HG02588 (cell line): ENCODE results near the gene TENT4A.

Experiments
- ATAC-seq: cut with Tn5 transposase; IDR thresholded peaks from one replicate; pipeline ENCODE4 v1.9.1; 2021; ENCODE audit warnings: mild to moderate bottlenecking, moderate library complexity; ENCODE audit not compliant: unreplicated experiment

Gene TENT4A

DNA sequence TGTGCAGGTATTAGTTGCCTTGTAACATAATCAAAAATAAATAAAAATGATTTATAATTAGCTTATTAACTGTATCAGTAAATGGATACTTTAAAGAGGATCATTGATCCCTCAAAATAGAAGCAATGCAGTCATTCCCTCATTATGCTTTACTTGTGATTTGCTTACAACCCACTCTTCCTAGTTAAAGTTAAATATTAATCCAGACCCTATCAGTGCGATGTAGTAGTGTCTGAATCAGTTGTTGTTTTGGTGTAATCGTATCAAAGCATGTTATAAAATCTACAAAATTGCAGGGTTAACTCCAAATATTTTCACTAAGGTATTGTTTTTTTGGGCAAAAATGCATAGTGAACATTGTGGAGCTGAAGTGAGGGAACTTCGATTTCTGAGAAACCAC, 17.6 kb downstream of the TENT4A start:
- no peak for ATAC-seq

DNA sequence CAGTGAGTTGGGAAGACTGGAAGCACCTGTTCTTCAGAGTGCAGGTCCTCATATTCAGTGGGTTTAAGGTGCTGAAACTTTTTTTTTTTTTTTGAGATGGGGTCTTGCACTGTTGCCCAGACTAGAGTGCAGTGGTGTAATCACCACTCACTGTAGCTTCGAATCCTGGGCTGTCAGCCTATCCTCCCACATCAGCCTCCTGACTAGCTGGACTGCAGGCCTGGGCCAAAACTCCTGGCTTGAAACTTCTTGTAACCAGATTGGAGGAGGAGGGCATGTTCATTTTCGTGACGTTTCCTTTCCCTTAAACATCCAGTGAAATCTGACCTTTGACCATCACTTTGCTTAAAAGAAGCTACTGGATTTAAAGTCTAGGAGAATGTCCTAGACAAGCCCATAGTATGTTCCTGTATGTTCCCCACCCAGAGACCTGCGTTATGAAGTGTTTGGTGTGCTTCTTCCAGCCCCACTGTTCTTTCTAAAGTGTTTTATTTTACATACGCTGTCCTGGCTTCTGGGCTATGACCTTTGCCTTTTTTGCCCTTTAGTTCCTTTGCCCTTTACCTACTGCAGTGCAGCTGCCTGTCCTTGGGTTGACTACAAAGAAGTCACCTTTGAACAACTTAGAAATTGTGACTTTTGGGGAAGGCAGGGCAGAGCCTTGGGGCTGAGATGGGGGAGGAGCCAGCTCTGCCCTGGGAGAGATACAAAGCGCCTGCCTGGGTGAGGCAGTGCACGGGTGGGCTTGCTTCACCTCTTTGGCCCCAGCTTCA, 18.4 kb downstream of the TENT4A start:
- ATAC-seq: no peak

DNA sequence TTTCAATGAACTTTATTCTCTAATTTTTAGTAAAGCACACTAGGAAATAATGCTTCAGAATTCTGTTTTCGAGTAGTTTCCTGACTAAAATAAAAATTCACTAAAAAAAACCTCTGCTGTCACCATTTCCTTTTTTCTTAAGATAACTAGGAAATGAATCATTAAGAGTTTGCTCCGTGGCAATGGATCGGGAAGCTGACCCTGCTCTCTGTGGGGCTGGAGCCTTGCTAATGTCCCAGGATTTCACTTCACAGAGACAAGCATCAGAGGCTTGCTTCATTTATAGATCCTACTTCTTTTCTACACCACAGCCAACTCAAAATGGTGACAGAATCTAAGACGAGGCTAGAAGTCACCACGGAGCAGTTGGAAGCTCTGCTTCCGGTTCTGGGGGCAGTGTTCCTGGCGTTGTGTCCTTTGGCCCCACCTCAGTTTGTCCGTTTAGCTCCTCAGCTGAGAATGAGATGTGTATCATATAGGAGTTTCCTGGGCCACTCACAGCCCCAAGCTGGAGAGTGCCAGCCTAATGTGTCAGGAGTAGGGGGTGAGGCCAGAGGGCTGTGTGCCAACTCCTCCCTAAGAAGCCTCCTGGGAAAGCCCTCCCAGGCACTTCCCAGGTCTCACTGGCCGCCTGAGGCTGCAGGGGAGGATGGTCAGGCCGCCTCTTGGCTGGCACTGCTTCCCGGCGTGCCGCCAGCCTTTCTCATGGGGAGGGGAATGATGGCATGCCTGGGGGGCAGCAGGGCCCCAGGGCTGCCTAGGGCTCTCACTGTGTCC, 19.6 kb downstream of the TENT4A start:
- ATAC-seq: no peak

DNA sequence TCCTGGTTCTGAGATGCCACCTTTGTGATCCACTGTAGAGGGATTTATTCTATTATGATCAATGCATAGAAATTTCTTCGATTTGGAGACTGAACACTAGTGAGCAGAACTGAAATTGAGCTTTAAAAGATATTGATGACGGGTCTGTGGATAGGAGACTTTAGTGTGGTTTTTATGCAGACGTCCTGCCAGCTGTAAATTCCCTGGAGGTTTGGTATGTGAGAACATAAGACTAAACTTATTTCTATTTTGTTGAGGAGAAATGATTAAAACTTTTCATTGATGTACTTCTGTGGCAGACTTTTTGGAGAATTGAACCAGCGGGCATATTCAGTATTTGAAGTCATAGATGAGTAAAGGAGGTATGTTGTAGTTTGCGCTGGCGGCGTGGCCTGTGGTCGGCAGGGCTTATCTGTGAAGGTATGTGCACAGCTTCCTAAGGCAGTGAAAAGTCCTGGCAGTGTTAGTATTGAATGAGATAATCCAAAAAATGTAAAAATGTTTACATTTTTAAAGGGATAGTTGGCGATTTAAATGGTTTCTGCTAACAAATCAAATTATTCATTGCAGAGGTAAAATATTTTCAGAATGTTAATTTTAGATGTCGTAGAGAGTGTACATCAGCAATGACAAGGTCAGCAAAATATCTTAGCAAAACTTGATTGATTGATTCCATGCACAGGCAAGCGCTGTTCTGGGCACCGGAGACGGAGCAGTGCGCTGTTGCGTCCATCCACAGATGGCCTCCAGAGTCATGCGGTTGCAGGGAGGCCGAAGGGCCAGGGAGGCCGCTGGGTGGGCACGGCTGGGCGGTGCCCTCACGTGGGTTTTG, 20.4 kb downstream of the TENT4A start:
- ATAC-seq: no peak

DNA sequence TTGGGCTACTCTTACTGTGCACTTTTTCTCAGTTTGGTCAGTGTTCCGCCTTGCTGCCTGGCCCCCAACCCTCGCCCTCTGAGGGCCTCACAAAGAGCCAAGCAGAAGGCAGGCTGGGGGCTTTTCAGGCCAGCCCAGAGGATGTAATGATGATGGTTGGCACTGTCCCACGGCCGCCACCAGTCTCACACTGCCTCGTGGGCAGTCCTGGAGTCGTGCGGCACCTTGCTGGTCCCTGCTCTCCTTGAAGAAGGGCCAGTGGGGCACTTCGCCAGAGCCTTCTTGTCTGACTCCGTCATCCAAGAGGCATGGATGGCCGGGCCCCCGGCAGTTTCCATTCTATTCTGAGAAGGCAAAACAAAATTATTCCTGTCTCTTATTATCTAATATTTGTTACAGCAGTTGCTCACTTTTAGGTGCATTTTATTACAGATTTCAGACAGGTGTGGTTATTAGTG, 21.0 kb downstream of the TENT4A start:
- ATAC-seq: no peak

DNA sequence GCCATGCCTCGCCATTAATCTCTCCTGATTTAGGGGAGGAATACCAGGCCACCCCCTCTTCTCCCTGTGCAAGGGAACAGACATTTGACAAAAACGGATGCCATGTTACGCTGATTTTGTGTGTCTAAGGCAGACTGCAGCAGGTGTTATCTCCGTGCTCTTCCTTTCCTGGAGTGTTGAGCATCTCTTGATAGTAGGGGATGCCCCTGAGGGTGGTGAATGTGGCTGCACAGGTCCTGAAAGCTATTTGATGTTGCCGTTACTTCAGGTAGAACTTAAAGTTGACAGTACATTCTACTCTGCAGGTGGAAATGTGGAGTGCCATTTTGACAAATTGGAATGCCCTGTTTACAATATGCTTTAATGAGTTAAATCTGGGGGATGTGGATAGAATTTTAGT, 21.5 kb downstream of the TENT4A start:
- ATAC-seq: no peak

DNA sequence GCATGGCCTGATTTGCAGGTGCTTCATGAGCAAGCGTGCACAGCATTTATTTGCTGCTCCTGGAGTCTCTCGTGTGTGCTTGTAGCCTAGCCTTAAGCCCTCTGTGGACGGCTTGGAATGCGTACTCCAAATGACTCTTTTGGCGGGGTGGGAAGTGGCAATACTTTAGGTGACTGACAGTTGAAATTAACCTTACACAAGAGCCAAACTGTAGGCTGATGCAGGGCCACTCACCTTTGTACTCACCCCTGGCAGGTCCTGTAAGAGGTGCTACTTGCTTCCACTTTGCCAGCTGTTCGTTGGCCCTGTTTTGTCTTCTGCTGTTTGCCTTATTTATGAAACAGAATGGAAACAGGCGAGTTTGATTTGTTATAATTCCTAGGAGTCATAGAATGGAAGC, 22.9 kb downstream of the TENT4A start:
- ATAC-seq: no peak

DNA sequence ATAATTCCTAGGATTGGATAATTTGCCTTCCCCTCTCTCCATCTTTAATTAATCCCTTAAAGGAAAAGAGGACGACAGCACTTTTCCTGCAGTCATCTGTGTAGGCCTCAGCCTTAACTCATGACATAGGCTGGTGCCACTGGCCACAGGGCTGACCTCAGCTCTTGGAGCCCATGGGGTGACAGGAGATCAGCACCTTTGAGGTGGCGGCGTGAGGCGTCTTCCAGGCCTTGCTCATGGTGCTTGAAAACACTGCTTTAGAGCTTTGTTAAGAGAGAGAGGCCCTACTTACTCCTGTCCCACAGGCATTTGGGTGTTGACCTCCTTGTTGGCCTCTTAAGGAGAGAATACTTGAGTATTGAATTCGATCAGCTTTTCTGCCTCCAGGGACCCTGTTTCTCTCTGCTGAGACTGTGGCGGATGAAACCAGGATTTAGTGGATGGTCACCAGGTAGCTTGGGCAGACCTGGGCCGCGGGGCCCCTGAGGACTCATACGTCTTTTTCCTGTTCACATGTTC, 23.4 kb downstream of the TENT4A start:
- no peak for ATAC-seq

DNA sequence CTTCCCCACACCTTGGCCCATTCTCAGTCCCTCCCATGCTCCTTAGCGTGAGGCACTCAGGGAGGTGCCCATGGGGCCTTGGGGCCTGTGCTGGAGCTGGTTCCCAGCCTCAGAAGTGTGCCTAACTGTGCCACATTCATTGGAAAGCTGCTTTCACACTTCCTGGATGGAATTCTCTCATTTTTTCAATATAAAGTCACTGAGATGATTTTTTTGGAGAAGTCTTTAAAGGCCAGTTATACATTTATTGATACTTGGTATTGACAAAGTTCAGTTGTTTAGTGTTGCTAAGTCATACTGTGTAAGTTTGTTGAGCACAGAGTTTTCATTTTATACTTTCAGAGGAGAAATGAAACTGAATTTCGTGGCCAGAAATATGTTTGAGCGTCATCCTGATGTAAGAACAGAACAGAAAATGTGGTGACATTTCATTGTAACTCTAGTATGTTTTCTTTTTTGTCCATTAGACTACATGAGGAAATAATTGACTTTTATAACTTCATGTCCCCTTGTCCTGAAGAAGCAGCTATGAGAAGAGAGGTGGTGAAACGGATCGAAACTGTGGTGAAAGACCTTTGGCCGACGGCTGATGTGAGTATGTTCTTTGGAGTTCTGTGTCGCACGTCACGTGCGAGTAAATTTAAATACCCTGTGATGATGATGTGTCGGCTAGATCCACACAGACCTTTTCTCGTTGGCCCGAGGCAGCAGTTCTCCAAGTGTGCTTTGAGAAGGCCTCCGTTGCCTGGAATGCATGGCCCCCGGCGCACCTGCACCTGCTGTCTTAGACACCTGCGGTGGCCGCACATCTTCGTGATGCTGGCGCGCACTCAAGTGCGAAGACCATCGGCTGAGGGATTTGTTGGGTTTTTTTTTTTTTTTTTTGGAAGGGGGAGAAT, 24.1 kb downstream of the TENT4A start:
- ATAC-seq: peak; percentile 77

DNA sequence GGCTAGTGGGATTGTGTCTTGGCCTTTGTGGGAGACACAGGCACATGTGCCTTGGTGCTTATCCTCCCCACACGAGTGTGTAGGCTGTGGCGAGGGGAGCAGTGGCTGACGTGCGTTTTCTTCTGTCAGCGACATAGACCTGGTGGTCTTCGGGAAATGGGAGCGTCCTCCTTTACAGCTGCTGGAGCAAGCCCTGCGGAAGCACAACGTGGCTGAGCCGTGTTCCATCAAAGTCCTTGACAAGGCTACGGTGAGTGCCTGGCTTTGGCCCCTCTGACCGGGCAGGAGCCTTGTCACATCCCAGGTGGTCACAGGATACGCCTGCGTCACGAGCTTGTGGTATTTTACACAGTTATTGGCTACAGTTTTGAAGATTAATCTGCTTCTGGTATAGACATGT, 26.4 kb downstream of the TENT4A start:
- ATAC-seq: no peak

DNA sequence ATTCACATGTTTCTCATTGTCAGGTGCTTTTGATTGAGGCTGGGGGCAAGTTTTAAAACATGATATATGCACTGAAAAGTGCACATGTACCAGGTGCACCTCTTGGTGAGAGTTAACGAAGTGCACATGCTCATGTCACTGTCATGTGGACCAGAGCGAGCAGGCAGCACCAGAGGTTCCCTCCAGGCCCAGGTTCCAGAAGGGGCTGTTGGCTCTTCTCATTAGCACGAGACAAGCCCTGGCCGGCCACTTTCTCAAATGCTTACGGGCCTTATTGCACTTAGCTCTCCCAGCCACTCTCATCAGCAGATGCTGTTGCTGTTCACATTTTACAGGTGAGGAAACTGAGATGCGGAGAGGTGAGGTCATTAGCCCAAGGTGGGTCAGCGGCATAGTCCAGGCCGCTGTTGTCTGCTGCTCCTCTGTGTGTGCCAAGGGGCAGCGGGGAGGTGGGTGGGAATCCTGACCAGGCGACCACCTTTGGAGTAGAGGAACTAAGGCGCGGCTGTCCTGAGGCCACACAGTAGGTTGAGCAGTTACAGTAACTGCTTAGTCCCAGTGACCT, 27.4 kb downstream of the TENT4A start:
- ATAC-seq: no peak

DNA sequence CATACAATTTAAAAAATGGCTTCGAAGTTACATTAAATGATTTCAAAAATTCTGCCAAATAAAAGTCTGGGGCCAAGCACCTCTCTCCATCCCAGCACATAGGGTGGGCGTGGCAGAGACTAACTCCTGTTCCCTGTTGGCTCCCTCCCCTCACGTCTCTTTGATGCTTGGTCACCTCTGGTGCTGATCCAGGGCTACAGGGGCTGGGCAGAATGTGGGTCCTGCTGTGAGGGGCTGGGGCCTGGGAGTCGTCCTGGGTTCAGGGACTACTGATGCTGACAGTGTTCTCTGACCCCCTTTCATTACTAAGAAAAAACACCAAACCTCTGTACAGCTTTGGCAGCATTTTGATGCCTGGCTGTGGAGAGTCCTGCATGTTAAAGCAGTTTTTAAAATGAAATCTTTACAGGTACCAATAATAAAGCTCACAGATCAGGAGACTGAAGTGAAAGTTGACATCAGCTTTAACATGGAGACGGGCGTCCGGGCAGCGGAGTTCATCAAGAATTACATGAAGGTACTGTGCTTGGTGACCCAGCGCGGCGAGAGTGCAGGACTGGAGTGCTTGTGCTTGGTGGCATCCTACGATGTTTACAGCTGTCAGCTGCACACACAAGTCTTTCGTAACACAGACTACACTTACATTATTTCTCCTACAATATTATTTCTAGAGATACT, 29.0 kb downstream of the TENT4A start:
- ATAC-seq: no peak

DNA sequence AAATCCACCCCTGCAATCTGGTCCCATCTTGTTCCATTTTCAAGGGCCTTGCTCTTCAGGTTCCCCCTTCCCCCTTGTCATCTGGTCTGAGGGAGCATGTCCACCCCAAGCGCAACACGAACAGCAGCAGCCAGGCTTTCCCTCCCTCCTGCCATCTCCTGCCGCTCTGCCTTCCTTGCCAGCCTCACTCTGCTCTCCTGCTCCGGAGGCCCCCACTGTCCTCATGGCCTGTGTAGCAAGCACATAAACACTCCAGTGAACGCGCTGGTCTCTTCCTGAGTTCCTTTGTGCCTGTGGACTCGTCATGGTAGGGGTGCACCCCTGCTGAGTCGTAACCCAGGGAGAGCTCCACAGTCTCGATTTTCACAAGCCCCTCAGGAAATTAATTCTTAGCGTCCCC, 29.9 kb downstream of the TENT4A start:
- ATAC-seq: no peak

DNA sequence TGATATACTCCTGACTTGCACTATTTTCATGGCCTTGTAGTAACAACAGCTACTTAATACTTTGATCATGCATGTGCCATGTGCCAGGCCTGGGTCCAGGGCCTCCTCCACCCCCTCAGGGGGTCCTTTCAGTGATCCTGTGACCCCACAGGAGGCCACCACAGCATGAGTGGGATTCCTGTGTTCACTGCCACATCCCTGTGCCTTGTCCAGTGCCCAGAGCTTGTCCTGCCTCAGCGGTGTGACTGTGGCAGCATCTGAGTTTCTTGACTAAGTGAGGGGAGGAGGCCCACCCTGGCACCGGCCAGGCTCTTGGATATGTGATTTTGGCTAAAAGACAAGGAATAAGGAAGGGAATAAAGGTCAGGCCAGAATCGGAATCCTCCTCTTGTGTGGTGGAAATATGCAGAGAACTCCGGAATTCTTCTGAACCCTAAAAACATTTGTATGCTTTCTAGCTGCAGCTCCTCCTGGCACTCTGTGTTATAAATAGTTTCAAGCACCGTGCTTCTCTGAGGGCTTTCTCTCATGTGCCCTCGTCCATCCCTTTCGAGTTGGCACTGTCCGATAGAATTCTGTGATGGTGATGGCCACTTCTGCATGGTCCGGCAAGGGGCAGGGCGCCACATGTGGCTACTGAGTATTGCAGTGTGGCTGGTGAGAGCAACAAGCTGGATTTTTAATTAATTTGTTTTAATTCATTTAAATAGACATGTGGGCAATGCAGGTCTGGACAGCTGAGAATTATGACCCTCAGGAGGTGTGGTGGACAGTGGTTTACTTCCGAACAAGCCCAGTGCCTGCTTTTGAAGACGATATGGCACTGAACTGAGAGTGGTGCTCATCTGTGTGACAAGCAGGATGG, 31.8 kb downstream of the TENT4A start:
- no peak for ATAC-seq

DNA sequence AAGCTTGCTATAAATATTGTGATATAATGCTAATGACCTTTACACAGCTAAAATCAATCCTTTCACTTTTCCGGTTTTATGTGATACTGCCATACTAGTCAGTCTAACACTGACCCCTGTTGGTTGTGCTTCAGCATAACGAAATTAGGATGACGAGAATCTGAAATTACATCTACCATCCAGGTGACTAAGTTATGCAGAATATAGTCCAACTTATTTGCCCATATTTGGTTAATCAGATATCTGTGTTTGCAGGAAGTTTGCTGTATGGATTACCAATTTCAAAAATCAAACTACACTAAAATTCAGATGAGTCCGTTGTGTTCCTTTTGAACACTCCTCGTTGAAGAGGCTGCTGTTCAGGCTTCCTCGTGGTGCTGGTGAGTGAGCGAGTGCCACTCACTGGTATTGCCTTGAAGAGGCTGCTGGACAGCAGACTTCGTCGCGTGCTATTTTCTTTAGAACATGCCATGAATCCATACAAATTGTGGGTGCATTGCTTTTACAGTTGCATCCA, 32.5 kb downstream of the TENT4A start:
- no peak for ATAC-seq

DNA sequence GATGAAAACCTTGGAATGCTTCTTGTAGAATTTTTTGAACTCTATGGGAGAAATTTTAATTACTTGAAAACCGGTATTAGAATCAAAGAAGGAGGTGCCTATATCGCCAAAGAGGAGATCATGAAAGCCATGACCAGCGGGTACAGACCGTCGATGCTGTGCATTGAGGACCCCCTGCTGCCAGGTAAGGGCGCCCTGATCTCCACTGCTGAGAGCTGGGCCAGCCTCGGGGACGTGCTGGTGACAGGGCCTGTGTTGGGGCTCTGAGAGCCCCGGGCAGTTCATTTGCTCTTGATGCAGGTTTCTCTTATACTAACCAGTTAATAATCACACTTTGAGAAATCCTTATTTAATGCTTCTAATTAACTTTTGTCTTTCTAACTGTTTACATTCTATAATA, 33.0 kb downstream of the TENT4A start:
- no peak for ATAC-seq

DNA sequence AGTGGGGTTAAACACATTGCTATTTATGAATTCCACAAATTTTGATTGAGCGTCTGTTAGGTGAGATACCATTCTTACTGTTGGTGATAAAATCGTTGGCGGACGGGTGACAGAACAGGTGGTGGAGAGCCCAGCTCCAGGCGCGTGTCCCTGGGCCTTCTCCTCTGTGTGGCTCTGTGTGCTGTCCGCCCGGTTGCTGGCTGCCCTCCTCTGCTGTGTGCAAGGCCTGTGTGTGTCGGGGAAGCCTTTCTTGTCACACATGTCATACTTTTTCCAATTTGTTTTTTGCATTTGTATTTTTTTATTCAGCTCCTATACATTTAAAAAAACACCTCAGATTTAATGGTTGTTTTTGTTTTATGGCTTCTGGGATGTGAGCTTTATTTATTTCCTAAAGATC, 33.9 kb downstream of the TENT4A start:
- no peak for ATAC-seq

DNA sequence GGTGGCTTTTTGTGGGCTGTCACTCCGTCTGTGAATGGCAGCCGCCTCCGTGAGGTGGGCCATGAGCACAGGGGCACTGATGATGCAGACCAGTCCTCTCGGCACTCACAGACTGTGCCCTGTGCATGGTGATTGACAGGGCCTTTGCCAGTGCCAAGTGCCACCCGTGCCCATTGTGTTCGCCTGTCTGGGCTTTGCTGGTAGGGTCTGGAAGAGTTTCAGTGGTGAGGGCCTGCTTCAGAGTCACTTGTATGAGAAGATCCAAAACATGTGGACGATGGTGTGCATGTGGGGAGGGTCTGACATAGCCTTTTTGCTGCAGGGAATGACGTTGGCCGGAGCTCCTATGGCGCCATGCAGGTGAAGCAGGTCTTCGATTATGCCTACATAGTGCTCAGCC, 34.9 kb downstream of the TENT4A start:
- no peak for ATAC-seq
